ENCODE results near the gene POU2F3.

Gene POU2F3

DNA sequence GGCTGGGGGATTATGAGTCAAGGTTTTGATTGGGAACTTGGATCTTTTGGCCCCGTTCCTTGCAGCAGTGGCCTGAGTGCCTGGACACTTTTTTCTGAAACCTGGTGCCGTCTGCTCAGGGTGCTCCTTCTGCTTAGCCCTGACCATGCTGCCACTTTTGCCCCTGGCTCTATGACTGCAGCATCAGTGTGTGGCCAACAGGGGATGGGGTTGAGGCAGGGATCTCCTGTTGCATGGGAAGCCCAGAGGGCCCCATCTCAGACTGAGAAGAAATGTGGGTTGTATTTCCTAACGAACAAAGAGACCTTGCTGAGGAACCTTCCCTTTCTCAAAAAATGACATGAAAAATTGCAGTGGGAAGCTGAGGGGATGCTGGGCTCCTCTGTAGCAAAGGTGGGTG is 18.7 kb downstream of the POU2F3 start:
- POLR2A ChIA-PET, result interaction anchor here (1.1 kb wide), 1 partner anchor 11 kb away, joined by 3 read pairs; no protein-coding TSS in a partner anchor

DNA sequence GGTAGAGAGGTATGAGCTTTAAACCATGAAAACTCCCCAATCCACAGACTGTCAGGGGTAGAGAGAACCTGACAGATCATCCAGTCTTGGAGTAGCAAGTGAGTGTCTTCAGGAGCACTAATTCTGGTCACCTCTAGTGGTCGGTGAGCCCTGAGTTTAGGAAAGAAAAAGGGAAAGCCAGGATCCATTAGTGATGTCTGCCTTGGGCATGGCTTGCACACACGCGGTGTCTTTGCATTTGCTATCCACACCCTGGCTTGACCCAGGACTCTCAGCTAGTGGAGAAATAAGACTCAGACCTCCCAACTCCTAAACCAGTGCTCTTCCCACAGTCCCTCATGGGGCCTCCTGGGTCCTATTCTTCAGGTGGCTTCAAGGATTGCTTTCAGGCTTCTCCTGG is 19.3 kb downstream of the POU2F3 start:
- POLR2A ChIA-PET, result interaction anchor here (1.1 kb wide), 1 partner anchor 11 kb away, joined by 3 read pairs; no protein-coding TSS in a partner anchor
- Histone ChIP-seq H3K36me3 (ENCODE audit: control insufficient read depth in 2 of 2, insufficient read depth in 1 of 2, low read length in 2 of 2) (no peaks in the 10 kb centered on the region), H3K4me3 (ENCODE audit: low read depth, low read length) (no peak overlapping the region), H3K27ac (ENCODE audit: extremely low read depth, low read depth, low read length) (no peak overlapping the region), H3K4me1 (ENCODE audit: control insufficient read depth, insufficient read depth, low read length) (no peaks in the 10 kb centered on the region), H3K9me3 (ENCODE audit: control insufficient read depth, insufficient read depth, low read depth, low read length) (no peaks in the 10 kb centered on the region)
- CTCF ChIA-PET, result interaction anchor here (0.8 to 1.8 kb wide), 6 partner anchors 9 to 44 kb away, joined by 3 to 10 read pairs (median 4); no protein-coding TSS in a partner anchor
- TF ChIP-seq, protein P1, sequence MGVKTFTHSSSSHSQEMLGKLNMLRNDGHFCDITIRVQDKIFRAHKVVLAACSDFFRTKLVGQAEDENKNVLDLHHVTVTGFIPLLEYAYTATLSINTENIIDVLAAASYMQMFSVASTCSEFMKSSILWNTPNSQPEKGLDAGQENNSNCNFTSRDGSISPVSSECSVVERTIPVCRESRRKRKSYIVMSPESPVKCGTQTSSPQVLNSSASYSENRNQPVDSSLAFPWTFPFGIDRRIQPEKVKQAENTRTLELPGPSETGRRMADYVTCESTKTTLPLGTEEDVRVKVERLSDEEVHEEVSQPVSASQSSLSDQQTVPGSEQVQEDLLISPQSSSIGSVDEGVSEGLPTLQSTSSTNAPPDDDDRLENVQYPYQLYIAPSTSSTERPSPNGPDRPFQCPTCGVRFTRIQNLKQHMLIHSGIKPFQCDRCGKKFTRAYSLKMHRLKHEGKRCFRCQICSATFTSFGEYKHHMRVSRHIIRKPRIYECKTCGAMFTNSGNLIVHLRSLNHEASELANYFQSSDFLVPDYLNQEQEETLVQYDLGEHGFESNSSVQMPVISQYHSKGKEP (tag by site-specific recombination; IDR thresholded peaks at IDR 0.05), result no peak
- TF ChIP-seq ZNF776 (tag by site-specific recombination; IDR thresholded peaks at IDR 0.05; ENCODE audit: borderline replicate concordance), result no peak
- TF ChIP-seq, protein P2, sequence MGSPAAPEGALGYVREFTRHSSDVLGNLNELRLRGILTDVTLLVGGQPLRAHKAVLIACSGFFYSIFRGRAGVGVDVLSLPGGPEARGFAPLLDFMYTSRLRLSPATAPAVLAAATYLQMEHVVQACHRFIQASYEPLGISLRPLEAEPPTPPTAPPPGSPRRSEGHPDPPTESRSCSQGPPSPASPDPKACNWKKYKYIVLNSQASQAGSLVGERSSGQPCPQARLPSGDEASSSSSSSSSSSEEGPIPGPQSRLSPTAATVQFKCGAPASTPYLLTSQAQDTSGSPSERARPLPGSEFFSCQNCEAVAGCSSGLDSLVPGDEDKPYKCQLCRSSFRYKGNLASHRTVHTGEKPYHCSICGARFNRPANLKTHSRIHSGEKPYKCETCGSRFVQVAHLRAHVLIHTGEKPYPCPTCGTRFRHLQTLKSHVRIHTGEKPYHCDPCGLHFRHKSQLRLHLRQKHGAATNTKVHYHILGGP (tag by site-specific recombination; IDR thresholded peaks at IDR 0.05), result no peak
- no peak for TF ChIP-seq HOXC10 (CRISPR knock-in tag; IDR thresholded peaks at IDR 0.05)
- TF ChIP-seq SALL2 (tag by site-specific recombination; IDR thresholded peaks at IDR 0.05; ENCODE audit: borderline replicate concordance), result no peak
- peak; percentile 72; the same call in 1 of the 2 replicates for TF ChIP-seq ZNF23 (tag by site-specific recombination; IDR thresholded peaks at IDR 0.05; ENCODE audit: borderline replicate concordance)
- TF ChIP-seq ZNF248 (tag by site-specific recombination; IDR thresholded peaks at IDR 0.05), result no peak

More for the DNA sequence above, 18.7 kb downstream of the POU2F3 start:
- no peaks in the 10 kb centered on the region for H3K36me3 ChIP-seq (ENCODE audit: control insufficient read depth in 2 of 2, insufficient read depth in 1 of 2, low read length in 2 of 2)
- no peaks in the 10 kb centered on the region for H3K9me3 ChIP-seq (ENCODE audit: control insufficient read depth, insufficient read depth, low read depth, low read length)
- H3K4me1 ChIP-seq (ENCODE audit: control insufficient read depth, insufficient read depth, low read length), result no peaks in the 10 kb centered on the region
- no peak for TF ChIP-seq ZNF670 (tag by site-specific recombination; IDR thresholded peaks at IDR 0.05; ENCODE audit: low read depth)
- TF ChIP-seq ZNF777 (tag by site-specific recombination; IDR thresholded peaks at IDR 0.05; ENCODE audit: borderline replicate concordance), result no peak
- TF ChIP-seq IKZF3 (tag by site-specific recombination; IDR thresholded peaks at IDR 0.05), result no peak
- TF ChIP-seq, protein P3, sequence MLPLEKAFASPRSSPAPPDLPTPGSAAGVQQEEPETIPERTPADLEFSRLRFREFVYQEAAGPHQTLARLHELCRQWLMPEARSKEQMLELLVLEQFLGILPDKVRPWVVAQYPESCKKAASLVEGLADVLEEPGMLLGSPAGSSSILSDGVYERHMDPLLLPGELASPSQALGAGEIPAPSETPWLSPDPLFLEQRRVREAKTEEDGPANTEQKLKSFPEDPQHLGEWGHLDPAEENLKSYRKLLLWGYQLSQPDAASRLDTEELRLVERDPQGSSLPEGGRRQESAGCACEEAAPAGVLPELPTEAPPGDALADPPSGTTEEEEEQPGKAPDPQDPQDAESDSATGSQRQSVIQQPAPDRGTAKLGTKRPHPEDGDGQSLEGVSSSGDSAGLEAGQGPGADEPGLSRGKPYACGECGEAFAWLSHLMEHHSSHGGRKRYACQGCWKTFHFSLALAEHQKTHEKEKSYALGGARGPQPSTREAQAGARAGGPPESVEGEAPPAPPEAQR (tag by site-specific recombination; IDR thresholded peaks at IDR 0.05), result no peak
- TF ChIP-seq ZNF544 (tag by site-specific recombination; IDR thresholded peaks at IDR 0.05), result no peak
- CTCF ChIA-PET, result interaction anchor here (0.8 to 1.8 kb wide), 7 partner anchors 9 to 44 kb away, joined by 3 to 10 read pairs (median 5); no protein-coding TSS in a partner anchor
- H3K4me3 ChIP-seq (ENCODE audit: low read depth, low read length), result no peak overlapping the region
- H3K27ac ChIP-seq (ENCODE audit: extremely low read depth, low read depth, low read length), result no peak overlapping the region

DNA sequence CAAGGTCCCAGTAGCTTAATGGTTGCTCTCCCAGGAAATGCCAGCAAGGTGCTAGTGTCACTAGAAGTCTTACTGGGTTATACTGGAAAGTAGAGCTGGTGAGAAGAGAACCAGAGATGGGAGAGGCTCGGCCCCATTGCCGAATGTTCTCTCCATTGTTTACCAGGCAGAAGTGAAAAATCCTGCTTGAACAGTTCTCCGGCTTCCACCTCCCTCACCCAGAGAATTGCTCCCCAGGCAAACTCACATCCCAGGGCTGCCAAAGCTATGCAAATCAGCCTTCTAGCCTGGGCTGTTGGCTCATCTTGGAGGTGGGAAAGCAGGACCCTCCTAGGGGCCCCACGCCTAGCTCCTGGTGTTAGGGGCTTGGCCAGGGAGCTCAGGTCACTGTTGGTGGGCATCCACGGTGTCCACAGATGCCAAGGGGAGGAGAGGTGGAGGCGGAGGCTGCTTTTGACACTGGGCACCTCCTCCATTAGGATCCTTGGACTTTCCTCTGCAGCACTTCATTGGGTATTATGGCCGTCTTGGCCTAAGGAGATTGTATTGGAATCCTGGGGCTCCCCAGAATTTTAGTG is 20.1 kb downstream of the POU2F3 start:
- POLR2A ChIA-PET, result interaction anchor here (1.1 kb wide), 1 partner anchor 12 kb away, joined by 3 read pairs; no protein-coding TSS in a partner anchor
- TF ChIP-seq ZBTB21 (tag by site-specific recombination; IDR thresholded peaks at IDR 0.05) (no peak), ZNF174 (tag by site-specific recombination; IDR thresholded peaks at IDR 0.05) (no peak), ZNF416 (tag by site-specific recombination; IDR thresholded peaks at IDR 0.05) (no peak), ZNF184 (tag by site-specific recombination; IDR thresholded peaks at IDR 0.05) (no peak), ZNF777 (tag by site-specific recombination; IDR thresholded peaks at IDR 0.05; ENCODE audit: borderline replicate concordance) (no peak), KLF8 (tag by site-specific recombination; IDR thresholded peaks at IDR 0.05) (no peak)
- TF ChIP-seq, protein P4, sequence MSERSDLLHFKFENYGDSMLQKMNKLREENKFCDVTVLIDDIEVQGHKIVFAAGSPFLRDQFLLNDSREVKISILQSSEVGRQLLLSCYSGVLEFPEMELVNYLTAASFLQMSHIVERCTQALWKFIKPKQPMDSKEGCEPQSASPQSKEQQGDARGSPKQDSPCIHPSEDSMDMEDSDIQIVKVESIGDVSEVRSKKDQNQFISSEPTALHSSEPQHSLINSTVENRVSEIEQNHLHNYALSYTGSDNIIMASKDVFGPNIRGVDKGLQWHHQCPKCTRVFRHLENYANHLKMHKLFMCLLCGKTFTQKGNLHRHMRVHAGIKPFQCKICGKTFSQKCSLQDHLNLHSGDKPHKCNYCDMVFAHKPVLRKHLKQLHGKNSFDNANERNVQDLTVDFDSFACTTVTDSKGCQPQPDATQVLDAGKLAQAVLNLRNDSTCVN (tag by site-specific recombination; optimal IDR thresholded peaks at IDR 0.05), result no peak
- H3K9me3 ChIP-seq (ENCODE audit: control insufficient read depth, insufficient read depth, low read depth, low read length), result no peaks in the 10 kb centered on the region
- H3K4me1 ChIP-seq (ENCODE audit: control insufficient read depth, insufficient read depth, low read length), result no peaks in the 10 kb centered on the region
- H3K36me3 ChIP-seq (ENCODE audit: control insufficient read depth in 2 of 2, insufficient read depth in 1 of 2, low read length in 2 of 2), result no peaks in the 10 kb centered on the region
- CTCF ChIA-PET, result no interaction called here
- H3K27ac ChIP-seq (ENCODE audit: extremely low read depth, low read depth, low read length), result no peak overlapping the region
- no peak overlapping the region for H3K4me3 ChIP-seq (ENCODE audit: low read depth, low read length)
